Activated CD8-positive, alpha-beta T cell treated with anti-CD3 and anti-CD28 coated beads for 36 hours (primary cell): ENCODE results near the gene AJUBA. TPM values are rescaled to one million over a fixed set of nuclear protein-coding genes. Genes with fewer than 3 reads are reported as not detected.
"Not testable (repeated sequence)": the region's sequence is repeated elsewhere in the genome, so short reads cannot be mapped to it uniquely, and the experiment has no call there.

Source experiments
- ATAC-seq: fragments of 200-7000 bp; cut with Tn5 transposase; one replicate; pipeline ENCODE4 v1.10.0; 2021; ENCODE audit warnings: mild to moderate bottlenecking, moderate library complexity
- CTCF ChIA-PET: fragments of 350-600 bp; sonication (Branson Sonifier 250); formaldehyde crosslinking; loops from one replicate; lab custom pipeline; 2021; ENCODE audit warnings: antibody characterized with exemption; lab: Charles Lee
- POLR2A ChIA-PET: fragments of 350-600 bp; sonication (Branson Sonifier 250); formaldehyde crosslinking; loops from one replicate; lab custom pipeline; 2021; ENCODE audit warnings: antibody characterized with exemption; lab: Charles Lee
- DNase-seq: peaks from one replicate; pipeline ENCODE4 v3.0.0-alpha.2; 2020
- H3K27ac Mint-ChIP-seq: one replicate; pipeline ENCODE4 v1.8.0; 2021; ENCODE audit warnings: mild to moderate bottlenecking, mixed read lengths
- H3K27me3 Mint-ChIP-seq: one replicate; pipeline ENCODE4 v1.8.0; 2021; ENCODE audit warnings: mixed read lengths
- H3K36me3 Mint-ChIP-seq: one replicate; pipeline ENCODE4 v1.8.0; 2021; ENCODE audit warnings: low read depth, mixed read lengths
- H3K4me1 Mint-ChIP-seq: one replicate; pipeline ENCODE4 v1.8.0; 2021; ENCODE audit warnings: low read depth, mixed read lengths
- H3K4me3 Mint-ChIP-seq: one replicate; pipeline ENCODE4 v1.8.0; 2021; ENCODE audit warnings: mild to moderate bottlenecking, moderate library complexity, mixed read lengths
- H3K9me3 Mint-ChIP-seq: one replicate; pipeline ENCODE4 v1.8.0; 2021; ENCODE audit warnings: mixed read lengths
- intact Hi-C: fragments of 100-400 bp; cut with micrococcal nuclease; formaldehyde crosslinking; loops from one replicate; pipeline ENCODE4 v1.10.0; 2022
- total RNA-seq, 2 experiments: library from RNA; stranded (reverse); gene quantifications; one replicate each; pipeline ENCODE4 v1.2.3, GENCODE V29; 2021
- TF ChIP-seq, protein P1 (sequence below): fragments of 200-600 bp; IDR thresholded peaks from one replicate; pipeline ENCODE4 v1.8.0; 2022; ENCODE audit warnings: antibody characterized with exemption, mild to moderate bottlenecking

The AJUBA gene
- total RNA-seq, 2 experiments from 2014 or later: 2.3 to 2.6 TPM

DNA sequence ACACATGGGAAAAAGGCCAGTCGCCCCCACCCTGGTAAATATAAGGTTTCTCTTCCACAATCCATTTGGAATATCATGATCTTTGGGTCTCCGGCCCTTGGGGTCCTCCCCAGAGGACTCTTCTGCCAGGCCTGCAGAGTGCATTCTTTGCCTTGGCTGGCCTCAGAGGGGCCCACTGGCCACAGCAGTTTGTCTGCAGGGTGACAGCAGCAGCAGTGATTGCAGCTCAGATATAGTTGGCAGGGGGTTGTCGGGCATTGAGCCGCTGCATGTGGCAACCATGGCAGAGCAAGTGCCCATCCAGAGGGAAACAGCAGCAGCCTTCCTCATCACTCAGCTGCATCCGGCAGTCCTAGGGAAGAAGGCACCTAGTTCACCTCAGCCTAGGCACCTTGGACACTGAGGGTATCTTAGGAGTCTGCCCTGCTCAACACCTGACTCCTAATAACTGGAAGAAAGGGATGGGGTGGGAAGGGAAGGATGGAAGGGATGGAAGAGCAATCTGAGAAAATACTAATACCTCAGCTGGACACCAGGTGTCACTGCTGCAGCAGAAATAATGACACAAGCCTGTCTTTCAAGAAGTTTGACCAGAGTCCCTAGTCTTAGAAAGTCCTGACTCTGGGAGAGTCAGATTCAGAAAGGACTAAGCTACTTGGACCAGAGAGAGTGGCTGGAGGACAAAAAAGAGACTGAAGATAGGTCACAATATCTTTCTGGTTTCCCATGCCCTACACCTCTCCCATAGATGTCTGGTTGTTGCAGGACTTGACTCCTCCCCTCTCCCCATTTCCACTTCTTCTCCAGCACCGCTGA, 8.9 kb downstream of the AJUBA start:
- POLR2A ChIA-PET: interaction anchor here (0.9 to 1.6 kb wide), 4 partner anchors 8 to 86 kb away, joined by 3 to 6 read pairs (median 4); partner anchors contain the start of gene AJUBA
- Mint-ChIP-seq H3K4me3 (no peak overlapping the region), H3K27ac (no peak overlapping the region), H3K4me1 (no peaks in the 10 kb centered on the region), H3K9me3 (no peaks in the 10 kb centered on the region), H3K27me3 (no peaks in the 10 kb centered on the region), H3K36me3 (no peaks in the 10 kb centered on the region)
- DNase-seq (peak; percentile 56), ATAC-seq (peak; percentile 69)
- intact Hi-C loops: no loop called here
- TF ChIP-seq, protein P1, sequence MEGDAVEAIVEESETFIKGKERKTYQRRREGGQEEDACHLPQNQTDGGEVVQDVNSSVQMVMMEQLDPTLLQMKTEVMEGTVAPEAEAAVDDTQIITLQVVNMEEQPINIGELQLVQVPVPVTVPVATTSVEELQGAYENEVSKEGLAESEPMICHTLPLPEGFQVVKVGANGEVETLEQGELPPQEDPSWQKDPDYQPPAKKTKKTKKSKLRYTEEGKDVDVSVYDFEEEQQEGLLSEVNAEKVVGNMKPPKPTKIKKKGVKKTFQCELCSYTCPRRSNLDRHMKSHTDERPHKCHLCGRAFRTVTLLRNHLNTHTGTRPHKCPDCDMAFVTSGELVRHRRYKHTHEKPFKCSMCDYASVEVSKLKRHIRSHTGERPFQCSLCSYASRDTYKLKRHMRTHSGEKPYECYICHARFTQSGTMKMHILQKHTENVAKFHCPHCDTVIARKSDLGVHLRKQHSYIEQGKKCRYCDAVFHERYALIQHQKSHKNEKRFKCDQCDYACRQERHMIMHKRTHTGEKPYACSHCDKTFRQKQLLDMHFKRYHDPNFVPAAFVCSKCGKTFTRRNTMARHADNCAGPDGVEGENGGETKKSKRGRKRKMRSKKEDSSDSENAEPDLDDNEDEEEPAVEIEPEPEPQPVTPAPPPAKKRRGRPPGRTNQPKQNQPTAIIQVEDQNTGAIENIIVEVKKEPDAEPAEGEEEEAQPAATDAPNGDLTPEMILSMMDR: peak; percentile 80
- CTCF ChIA-PET: interaction anchor here (0.8 to 12.5 kb wide), 30 partner anchors 10 to 121 kb away, joined by 3 to 209 read pairs (median 5); partner anchors contain the start of genes ACIN1, AJUBA, C14orf119 and CDH24

DNA sequence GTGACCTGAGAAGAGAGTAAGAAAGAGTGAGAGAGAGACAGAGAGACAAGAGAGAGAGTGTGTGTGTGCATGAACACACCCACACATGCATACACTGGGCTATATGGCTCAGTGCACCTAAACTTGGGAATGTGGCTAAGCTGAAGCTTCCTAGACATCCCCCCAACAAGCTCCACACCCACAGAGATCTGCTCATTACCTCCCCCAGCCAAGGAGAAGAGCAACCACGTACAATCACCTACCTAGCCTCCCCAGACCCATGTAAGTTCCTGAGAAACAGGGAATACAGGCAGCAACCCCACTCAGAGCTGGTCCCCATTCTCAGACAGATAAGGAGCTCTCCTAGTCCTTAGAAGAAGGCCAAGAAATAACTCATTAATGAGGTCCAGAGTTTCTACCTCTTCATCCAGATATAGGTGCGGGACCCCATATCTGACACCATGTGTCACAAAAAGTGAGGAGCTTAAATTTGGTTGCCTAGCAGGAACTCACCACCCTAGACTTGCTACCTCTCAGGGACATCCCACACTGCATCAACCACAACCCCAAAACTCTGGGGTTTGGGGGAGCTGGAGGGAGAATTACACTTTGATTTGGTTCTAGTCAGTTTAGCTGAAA, 9.9 kb downstream of the AJUBA start:
- CTCF ChIA-PET: interaction anchor here (0.7 to 12.5 kb wide), 28 partner anchors 9 to 402 kb away, joined by 3 to 209 read pairs (median 6); partner anchors contain the start of genes AJUBA, CDH24, DAD1 and HAUS4
- H3K27me3 Mint-ChIP-seq: no peaks in the 10 kb centered on the region
- H3K27ac Mint-ChIP-seq: no peak overlapping the region
- H3K36me3 Mint-ChIP-seq: no peaks in the 10 kb centered on the region
- H3K4me3 Mint-ChIP-seq: no peak overlapping the region
- no peak for DNase-seq
- no peaks in the 10 kb centered on the region for H3K9me3 Mint-ChIP-seq
- POLR2A ChIA-PET: interaction anchor here (0.9 to 1.6 kb wide), 5 partner anchors 11 to 87 kb away, joined by 3 to 6 read pairs (median 5); partner anchors contain the start of gene PRMT5
- intact Hi-C loops: no loop called here
- TF ChIP-seq, protein P1: no peak
- no peaks in the 10 kb centered on the region for H3K4me1 Mint-ChIP-seq
- ATAC-seq: no peak

DNA sequence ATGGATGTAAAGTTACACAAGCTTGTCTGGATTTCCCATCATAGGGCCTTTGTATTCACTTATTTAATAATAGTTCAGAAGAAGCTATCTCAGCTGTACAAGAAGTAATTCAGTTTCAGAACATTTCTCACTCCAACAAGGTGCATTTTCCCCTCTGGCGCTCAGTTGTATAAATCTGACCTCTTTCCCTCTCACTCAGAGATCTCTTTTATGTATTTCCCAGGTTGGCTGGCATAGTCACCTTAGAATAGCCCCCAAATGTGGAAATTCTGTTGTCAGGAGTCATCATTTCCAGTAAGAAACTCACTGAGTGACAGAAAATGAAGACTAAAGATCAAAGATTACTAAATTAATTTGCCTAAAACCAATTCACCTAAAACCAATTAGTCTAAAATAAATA, 11.2 kb downstream of the AJUBA start:
- H3K27ac Mint-ChIP-seq: no peak overlapping the region
- CTCF ChIA-PET: interaction anchor here (1.4 to 12.5 kb wide), 5 partner anchors 11 to 100 kb away, joined by 4 to 209 read pairs (median 29); partner anchors contain the start of genes AJUBA, CDH24 and PRMT5
- H3K4me1 Mint-ChIP-seq: no peaks in the 10 kb centered on the region
- intact Hi-C loops: no loop called here
- POLR2A ChIA-PET: no interaction called here
- TF ChIP-seq, protein P1: no peak
- H3K36me3 Mint-ChIP-seq: no peaks in the 10 kb centered on the region
- H3K4me3 Mint-ChIP-seq: no peak overlapping the region
- H3K9me3 Mint-ChIP-seq: no peaks in the 10 kb centered on the region
- DNase-seq (no peak), ATAC-seq (no peak)
- H3K27me3 Mint-ChIP-seq: no peaks in the 10 kb centered on the region

DNA sequence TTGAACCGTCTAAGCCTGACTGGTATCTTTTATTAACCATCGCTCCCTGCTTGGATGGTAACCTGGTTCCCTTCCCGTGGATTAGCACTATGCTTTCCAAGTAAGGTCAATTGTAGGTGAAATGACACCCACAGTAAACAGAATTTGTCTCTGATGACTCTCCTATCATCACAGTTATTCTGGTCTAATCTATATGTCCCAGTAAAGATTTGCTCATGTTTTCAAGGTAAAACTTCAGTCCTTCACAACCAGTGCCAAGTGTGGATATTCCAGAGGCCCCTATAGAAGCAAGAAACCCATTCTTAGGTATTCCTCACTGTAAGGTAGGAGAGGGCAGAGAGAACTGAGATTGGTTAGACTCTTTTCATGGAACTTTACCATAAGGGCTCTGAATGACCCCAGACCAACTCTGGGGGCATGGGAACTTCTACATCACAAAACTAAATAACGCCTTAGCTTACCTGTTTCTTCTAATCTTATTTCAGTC, 15.5 kb downstream of the AJUBA start:
- no peaks in the 10 kb centered on the region for H3K36me3 Mint-ChIP-seq
- no peaks in the 10 kb centered on the region for H3K9me3 Mint-ChIP-seq
- no peak overlapping the region for H3K27ac Mint-ChIP-seq
- H3K27me3 Mint-ChIP-seq: no peaks in the 10 kb centered on the region
- CTCF ChIA-PET: interaction anchor here (4.0 to 12.5 kb wide), 3 partner anchors 17 to 92 kb away, joined by 20 to 209 read pairs (median 201); partner anchors contain the start of genes AJUBA and CDH24
- TF ChIP-seq, protein P1: no peak
- DNase-seq: no peak
- no peak for ATAC-seq
- H3K4me3 Mint-ChIP-seq: no peak overlapping the region
- no peaks in the 10 kb centered on the region for H3K4me1 Mint-ChIP-seq
- intact Hi-C loops: no loop called here
- POLR2A ChIA-PET: interaction anchor here (0.6 kb wide), 1 partner anchor 1087 kb away, joined by 3 read pairs; no protein-coding TSS in a partner anchor

DNA sequence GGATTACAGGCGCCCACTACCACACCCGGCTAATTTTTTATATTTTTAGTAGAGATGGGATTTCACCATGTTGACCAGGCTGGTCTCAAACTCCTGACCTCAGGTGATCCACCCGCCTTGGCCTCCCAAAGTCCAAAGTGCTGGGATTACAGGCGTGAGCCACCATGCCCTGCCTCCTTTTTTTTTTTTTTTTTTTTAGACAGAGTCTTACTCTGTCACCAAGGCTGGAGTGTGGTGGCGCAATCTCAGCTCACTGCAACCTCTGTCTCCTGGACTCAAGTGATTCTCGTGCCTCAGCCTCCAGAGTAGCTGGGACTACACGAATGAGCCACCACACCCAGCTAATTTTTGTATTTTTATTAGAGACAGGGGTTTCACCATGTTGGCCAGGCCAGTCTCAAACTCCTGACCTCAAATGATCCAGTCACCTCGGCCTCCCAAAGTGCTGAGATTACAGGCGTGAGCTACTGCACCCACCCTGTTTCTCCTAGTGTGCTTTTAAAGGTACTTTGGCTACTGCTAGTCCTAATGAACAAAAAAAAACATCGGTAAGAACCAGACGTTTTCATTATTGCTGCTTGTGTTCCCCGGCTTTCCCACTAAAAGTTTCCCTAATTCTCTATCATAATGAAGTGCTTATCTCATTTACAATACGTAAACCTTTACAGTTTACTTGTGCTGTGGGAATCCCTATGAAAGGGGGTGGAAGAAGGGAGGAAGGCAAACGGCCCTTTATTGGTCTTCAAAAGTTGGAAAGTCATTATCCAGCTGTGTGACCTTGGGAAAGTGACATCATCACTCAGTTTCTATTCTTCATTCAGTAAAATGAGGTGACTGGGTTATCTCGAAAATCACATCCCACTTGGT, 16.2 kb downstream of the AJUBA start:
- ChIA-PET CTCF (interaction anchor here (4.0 kb wide), 1 partner anchor 28 kb away, joined by 20 read pairs; no protein-coding TSS in a partner anchor), POLR2A (interaction anchor here (0.6 kb wide), 1 partner anchor 1087 kb away, joined by 3 read pairs; no protein-coding TSS in a partner anchor)
- H3K27ac Mint-ChIP-seq, H3K4me1 Mint-ChIP-seq, intact Hi-C loops, DNase-seq, H3K9me3 Mint-ChIP-seq, H3K4me3 Mint-ChIP-seq, H3K27me3 Mint-ChIP-seq, ATAC-seq, H3K36me3 Mint-ChIP-seq: not testable (repeated sequence)
